GM12801 (cell line): ENCODE measurements around the gene LYPD6.

Experiments
- TF ChIP-seq, protein P1 (sequence below): IDR thresholded peaks from one replicate; pipeline ENCODE4 v1.5.1; 2011; ENCODE audit warnings: control low read depth; ENCODE audit not compliant: insufficient read length; ENCODE audit errors: extremely low read depth

The LYPD6 gene

GRCh38 chr2:149458502-149458901 is 128.1 kb downstream of the LYPD6 start:
- TF ChIP-seq, protein P1, sequence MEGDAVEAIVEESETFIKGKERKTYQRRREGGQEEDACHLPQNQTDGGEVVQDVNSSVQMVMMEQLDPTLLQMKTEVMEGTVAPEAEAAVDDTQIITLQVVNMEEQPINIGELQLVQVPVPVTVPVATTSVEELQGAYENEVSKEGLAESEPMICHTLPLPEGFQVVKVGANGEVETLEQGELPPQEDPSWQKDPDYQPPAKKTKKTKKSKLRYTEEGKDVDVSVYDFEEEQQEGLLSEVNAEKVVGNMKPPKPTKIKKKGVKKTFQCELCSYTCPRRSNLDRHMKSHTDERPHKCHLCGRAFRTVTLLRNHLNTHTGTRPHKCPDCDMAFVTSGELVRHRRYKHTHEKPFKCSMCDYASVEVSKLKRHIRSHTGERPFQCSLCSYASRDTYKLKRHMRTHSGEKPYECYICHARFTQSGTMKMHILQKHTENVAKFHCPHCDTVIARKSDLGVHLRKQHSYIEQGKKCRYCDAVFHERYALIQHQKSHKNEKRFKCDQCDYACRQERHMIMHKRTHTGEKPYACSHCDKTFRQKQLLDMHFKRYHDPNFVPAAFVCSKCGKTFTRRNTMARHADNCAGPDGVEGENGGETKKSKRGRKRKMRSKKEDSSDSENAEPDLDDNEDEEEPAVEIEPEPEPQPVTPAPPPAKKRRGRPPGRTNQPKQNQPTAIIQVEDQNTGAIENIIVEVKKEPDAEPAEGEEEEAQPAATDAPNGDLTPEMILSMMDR, result no peak

GRCh38 chr2:149463328-149464002 is 133.1 kb downstream of the LYPD6 start:
- TF ChIP-seq, protein P1, result no peak

DNA sequence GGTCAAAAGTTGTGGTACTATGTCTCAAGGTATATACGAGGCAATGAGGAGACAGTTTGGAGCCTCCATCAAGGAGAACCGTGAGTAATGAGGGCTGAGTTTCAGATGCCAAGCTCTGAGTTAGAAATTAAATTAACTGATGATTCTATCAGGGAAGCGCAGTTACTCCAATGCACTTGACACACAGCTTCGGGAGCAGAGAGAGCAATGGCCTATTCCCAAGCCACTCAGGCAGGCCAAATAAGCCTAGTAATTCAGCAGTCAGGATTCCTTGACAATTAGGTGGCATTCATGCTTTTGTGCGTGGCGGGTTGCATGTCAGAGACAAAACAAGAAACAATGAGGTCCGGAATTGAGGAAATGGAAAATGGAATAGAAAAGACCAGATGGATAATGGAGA is 134.0 kb downstream of the LYPD6 start:
- TF ChIP-seq, protein P1, result no peak

- TF ChIP-seq, protein P1, result no peak
These were observed 135.5 kb downstream of the LYPD6 start for GRCh38 chr2:149465873-149466272.

- TF ChIP-seq, protein P1, result no peak
These were observed 136.2 kb downstream of the LYPD6 start for GRCh38 chr2:149466635-149467034.

DNA sequence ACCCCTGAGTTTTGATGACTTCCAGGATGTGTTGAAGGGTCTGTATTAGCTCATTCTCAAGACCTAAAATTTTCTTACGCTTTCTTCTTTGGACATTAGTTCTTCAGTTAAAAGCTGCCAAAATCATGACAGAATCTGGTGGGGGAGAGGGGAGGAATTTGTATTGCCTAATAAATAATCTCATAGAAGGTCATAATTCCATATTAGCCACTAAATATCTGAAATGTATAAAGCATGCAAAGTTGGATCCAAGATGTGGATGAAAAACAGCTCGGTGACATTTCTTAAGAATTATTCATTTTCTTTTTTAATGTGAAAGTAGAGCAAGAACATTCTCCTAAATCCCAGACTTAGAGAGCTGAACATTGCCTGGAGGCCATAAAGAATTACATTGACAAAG is 137.0 kb downstream of the LYPD6 start:
- TF ChIP-seq, protein P1, result no peak

DNA sequence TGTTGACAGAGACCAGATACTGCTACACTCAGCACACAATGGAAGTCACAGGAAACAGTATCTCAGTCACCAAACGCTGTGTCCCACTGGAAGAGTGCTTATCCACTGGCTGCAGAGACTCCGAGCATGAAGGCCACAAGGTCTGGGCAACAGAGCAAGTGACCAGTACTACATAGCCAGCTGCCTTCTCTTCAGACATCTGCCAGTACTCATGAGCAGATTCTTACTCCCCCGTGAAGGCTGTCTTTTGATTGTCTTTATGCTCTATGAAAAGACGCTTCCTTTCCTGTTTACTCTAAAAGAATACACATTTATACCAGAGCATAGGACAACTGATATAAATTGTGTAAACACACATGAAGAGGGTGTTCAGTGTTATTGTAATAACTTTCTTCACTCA is 138.2 kb downstream of the LYPD6 start:
- TF ChIP-seq, protein P1, result no peak

- TF ChIP-seq, protein P1, result no peak
These were observed 139.7 kb downstream of the LYPD6 start for GRCh38 chr2:149470046-149470445.
